HepG2 (cell line): ENCODE data around the gene SCN4B. TPM values are rescaled to one million over a fixed set of nuclear protein-coding genes. Genes with fewer than 3 reads are reported as not detected.

Experiments used
- ATAD3A ChIP-seq: sonication (generic); formaldehyde crosslinking; IDR thresholded peaks from 2 replicates; pipeline ENCODE4 v1.4.0; 2020; ENCODE audit warnings: missing genetic modification reagents
- CBX1 ChIP-seq: IDR thresholded peaks from one replicate; pipeline ENCODE4 v1.6.1; 2016; ENCODE audit warnings: antibody characterized with exemption, low read depth
- FOSL2 ChIP-seq: sonication (generic); formaldehyde crosslinking; IDR thresholded peaks from 2 replicates; pipeline ENCODE4 v1.4.0; 2020; ENCODE audit warnings: missing genetic modification reagents
- FOXA3 ChIP-seq: IDR thresholded peaks from 2 replicates; pipeline ENCODE4 v1.6.1; 2016; ENCODE audit warnings: missing genetic modification reagents, missing compliant biosample characterization
- GPN1 ChIP-seq: sonication (generic); formaldehyde crosslinking; IDR thresholded peaks from 2 replicates; pipeline ENCODE4 v1.5.1; 2020; ENCODE audit warnings: missing genetic modification reagents, borderline replicate concordance
- LCORL ChIP-seq, 2 experiments: fragments of 450-650 bp in 1 of 2; sonication (generic) in 1 of 2; formaldehyde crosslinking in 1 of 2; IDR thresholded peaks; 2 replicates each; pipeline versions ENCODE4 v1.5.0 to v1.6.1; 2017 to 2020; ENCODE audit warnings: antibody characterized with exemption in 1 of 2, missing genetic modification reagents in 1 of 2
- MXD4 ChIP-seq: IDR thresholded peaks from 2 replicates; pipeline ENCODE4 v1.6.1; 2016; ENCODE audit warnings: mild to moderate bottlenecking, missing biosample characterization, missing genetic modification reagents
- NFATC3 ChIP-seq: sonication (generic); formaldehyde crosslinking; IDR thresholded peaks from 2 replicates; pipeline ENCODE4 v1.5.1; 2020; ENCODE audit warnings: mild to moderate bottlenecking, missing genetic modification reagents
- PAXIP1 ChIP-seq: sonication (generic); formaldehyde crosslinking; conservative IDR thresholded peaks from 2 replicates; pipeline ENCODE4 v1.4.0; 2020; ENCODE audit warnings: mild to moderate bottlenecking, missing genetic modification reagents, moderate library complexity
- PHF20 ChIP-seq: sonication (generic); formaldehyde crosslinking; IDR thresholded peaks from 2 replicates; pipeline ENCODE4 v1.5.0; 2020; ENCODE audit warnings: mild to moderate bottlenecking, missing genetic modification reagents
- PRDM10 ChIP-seq: sonication (generic); formaldehyde crosslinking; IDR thresholded peaks from 2 replicates; pipeline ENCODE4 v1.4.0; 2020; ENCODE audit warnings: low read depth, missing genetic modification reagents
- ZNF441 ChIP-seq: sonication (generic); formaldehyde crosslinking; IDR thresholded peaks from 2 replicates; pipeline ENCODE4 v1.7.0; 2021; ENCODE audit warnings: missing genetic modification reagents, borderline replicate concordance
- ZNF562 ChIP-seq: sonication (generic); formaldehyde crosslinking; IDR thresholded peaks from 2 replicates; pipeline ENCODE4 v1.8.0; 2022; ENCODE audit warnings: missing genetic modification reagents, borderline replicate concordance
- polyA plus RNA-seq, 8 experiments: library from polyadenylated mRNA; depleted of rRNA in 3 of 8; stranded (reverse) in 7 of 8; unstranded in 1 of 8; fragments of >200 nt; fragmentation: Illumina TruSeq in 4 of 8; extraction: Trizol in 4 of 8; gene quantifications; 2 replicates each; pipeline versions ENCODE4 v1.2.1 to v1.2.3, GENCODE V29; 2011 to 2016; ENCODE audit warnings: low read depth in 4 of 8, missing spikeins in 1 of 8, mixed read lengths in 1 of 8; ENCODE audit not compliant: insufficient read depth in 1 of 8
- total RNA-seq, 5 experiments: library from RNA; depleted of rRNA; stranded (reverse); fragments of >200 nt; fragmentation: Illumina TruSeq; extraction: Trizol; gene quantifications; 2 replicates each; pipeline ENCODE4 v1.2.3, GENCODE V29; 2016; ENCODE audit warnings: low read depth in 1 of 5
- TF ChIP-seq, protein P1 (sequence below): sonication (generic); formaldehyde crosslinking; IDR thresholded peaks from 2 replicates; pipeline ENCODE4 v1.4.0; 2020; ENCODE audit warnings: missing genetic modification reagents, borderline replicate concordance
- TF ChIP-seq, protein P2 (sequence below): IDR thresholded peaks from 2 replicates; pipeline ENCODE4 v1.6.1; 2012; ENCODE audit warnings: low read depth, low read length, improper control_type of control experiment

SCN4B gene
- total and polyA plus RNA-seq, 2 of the 13 experiments (the other 11 are each of a cell fraction or from before 2014, with no cell fraction given) = 0.04 to 0.29 TPM

GRCh38 chr11:118198370-118198769 is 45.7 kb upstream of the SCN4B start (continued):
- peak; percentile 21; the same call in 1 of the 2 replicates for TF ChIP-seq PRDM10 (CRISPR knock-in tag)
- TF ChIP-seq PAXIP1 (CRISPR knock-in tag) = peak; percentile 49
- peak; percentile 44; the same call in 1 of the 2 replicates for TF ChIP-seq FOSL2 (CRISPR knock-in tag)
- TF ChIP-seq GPN1 (CRISPR knock-in tag) = no peak
- no peak for TF ChIP-seq LCORL (IDR thresholded peaks at IDR 0.05)
- 0 out of 2 replicates have a peak, but pooled peaks have one; percentile 36 for TF ChIP-seq LCORL (CRISPR knock-in tag; IDR thresholded peaks at IDR 0.05)
- TF ChIP-seq, protein P1, sequence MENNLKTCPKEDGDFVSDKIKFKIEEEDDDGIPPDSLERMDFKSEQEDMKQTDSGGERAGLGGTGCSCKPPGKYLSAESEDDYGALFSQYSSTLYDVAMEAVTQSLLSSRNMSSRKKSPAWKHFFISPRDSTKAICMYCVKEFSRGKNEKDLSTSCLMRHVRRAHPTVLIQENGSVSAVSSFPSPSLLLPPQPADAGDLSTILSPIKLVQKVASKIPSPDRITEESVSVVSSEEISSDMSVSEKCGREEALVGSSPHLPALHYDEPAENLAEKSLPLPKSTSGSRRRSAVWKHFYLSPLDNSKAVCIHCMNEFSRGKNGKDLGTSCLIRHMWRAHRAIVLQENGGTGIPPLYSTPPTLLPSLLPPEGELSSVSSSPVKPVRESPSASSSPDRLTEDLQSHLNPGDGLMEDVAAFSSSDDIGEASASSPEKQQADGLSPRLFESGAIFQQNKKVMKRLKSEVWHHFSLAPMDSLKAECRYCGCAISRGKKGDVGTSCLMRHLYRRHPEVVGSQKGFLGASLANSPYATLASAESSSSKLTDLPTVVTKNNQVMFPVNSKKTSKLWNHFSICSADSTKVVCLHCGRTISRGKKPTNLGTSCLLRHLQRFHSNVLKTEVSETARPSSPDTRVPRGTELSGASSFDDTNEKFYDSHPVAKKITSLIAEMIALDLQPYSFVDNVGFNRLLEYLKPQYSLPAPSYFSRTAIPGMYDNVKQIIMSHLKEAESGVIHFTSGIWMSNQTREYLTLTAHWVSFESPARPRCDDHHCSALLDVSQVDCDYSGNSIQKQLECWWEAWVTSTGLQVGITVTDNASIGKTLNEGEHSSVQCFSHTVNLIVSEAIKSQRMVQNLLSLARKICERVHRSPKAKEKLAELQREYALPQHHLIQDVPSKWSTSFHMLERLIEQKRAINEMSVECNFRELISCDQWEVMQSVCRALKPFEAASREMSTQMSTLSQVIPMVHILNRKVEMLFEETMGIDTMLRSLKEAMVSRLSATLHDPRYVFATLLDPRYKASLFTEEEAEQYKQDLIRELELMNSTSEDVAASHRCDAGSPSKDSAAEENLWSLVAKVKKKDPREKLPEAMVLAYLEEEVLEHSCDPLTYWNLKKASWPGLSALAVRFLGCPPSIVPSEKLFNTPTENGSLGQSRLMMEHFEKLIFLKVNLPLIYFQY = no peak
- TF ChIP-seq, protein P2, sequence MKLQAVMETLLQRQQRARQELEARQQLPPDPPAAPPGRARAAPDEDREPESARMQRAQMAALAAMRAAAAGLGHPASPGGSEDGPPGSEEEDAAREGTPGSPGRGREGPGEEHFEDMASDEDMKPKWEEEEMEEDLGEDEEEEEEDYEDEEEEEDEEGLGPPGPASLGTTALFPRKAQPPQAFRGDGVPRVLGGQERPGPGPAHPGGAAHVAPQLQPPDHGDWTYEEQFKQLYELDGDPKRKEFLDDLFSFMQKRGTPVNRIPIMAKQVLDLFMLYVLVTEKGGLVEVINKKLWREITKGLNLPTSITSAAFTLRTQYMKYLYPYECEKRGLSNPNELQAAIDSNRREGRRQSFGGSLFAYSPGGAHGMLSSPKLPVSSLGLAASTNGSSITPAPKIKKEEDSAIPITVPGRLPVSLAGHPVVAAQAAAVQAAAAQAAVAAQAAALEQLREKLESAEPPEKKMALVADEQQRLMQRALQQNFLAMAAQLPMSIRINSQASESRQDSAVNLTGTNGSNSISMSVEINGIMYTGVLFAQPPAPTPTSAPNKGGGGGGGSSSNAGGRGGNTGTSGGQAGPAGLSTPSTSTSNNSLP = no peak; the same call in 1 of the 2 replicates
- no peak for TF ChIP-seq PHF20
- TF ChIP-seq ATAD3A (CRISPR knock-in tag) = no peak
- TF ChIP-seq MXD4 = no peak
- peak; percentile 72; the same call in 1 of the 2 replicates for TF ChIP-seq ZNF441
- no peak for TF ChIP-seq NFATC3 (CRISPR knock-in tag)
- no peak for TF ChIP-seq ZNF562 (CRISPR knock-in tag)
- TF ChIP-seq CBX1 = no peak
- TF ChIP-seq FOXA3 (CRISPR knock-in tag) = 0 out of 2 replicates have a peak, but pooled peaks have one; percentile 6
